ENCODE data around the gene ZNF124.
"Not testable (repeated sequence)": the region's sequence is repeated elsewhere in the genome, so short reads cannot be mapped to it uniquely, and the experiment has no call there.

The ZNF124 gene

GRCh38 chr1:247171875-247172563, at the start of gene ZNF124:
Gene ZNF124 (minus strand): TSS chr1:247172020. CDS start chr1:247171877, 143 bp downstream.
- not testable (repeated sequence) for DNase-seq

GRCh38 chr1:247220280-247220679, 48.5 kb upstream of the ZNF124 start:
- DNase-seq = not testable (repeated sequence)

GRCh38 chr1:247218121-247218651, 46.4 kb upstream of the ZNF124 start:
- no peak for DNase-seq

- no peak for DNase-seq
Measured at GRCh38 chr1:247216261-247216660, 44.4 kb upstream of the ZNF124 start.

- no peak for DNase-seq
Measured at GRCh38 chr1:247212627-247213617, 41.1 kb upstream of the ZNF124 start.

GRCh38 chr1:247212012-247212411, 40.2 kb upstream of the ZNF124 start:
- no peak for DNase-seq

- no peak for DNase-seq
Measured at GRCh38 chr1:247211339-247211738, 39.5 kb upstream of the ZNF124 start.

GRCh38 chr1:247210376-247211117, 38.7 kb upstream of the ZNF124 start:
- peak; percentile 97 for DNase-seq

GRCh38 chr1:247210062-247210375, 38.2 kb upstream of the ZNF124 start:
- DNase-seq = no peak

- DNase-seq = no peak
Measured at GRCh38 chr1:247209396-247209795, 37.6 kb upstream of the ZNF124 start.

GRCh38 chr1:247204177-247204647, 32.4 kb upstream of the ZNF124 start:
- no peak for DNase-seq

- DNase-seq = no peak
Measured at GRCh38 chr1:247198781-247199180, 27.0 kb upstream of the ZNF124 start.

GRCh38 chr1:247193958-247194357, 22.1 kb upstream of the ZNF124 start:
- no peak for DNase-seq

- no peak for DNase-seq
Measured at GRCh38 chr1:247189981-247190798, 18.4 kb upstream of the ZNF124 start.

- no peak for DNase-seq
Measured at GRCh38 chr1:247185667-247186066, 13.8 kb upstream of the ZNF124 start.

- DNase-seq = no peak
Measured at GRCh38 chr1:247184254-247184653, 12.4 kb upstream of the ZNF124 start.

GRCh38 chr1:247182994-247183393, 11.2 kb upstream of the ZNF124 start:
- no peak for DNase-seq

- DNase-seq = no peak
Measured at GRCh38 chr1:247180581-247180980, 8.8 kb upstream of the ZNF124 start.

GRCh38 chr1:247177755-247178154, 5.9 kb upstream of the ZNF124 start:
- no peak for DNase-seq

- no peak for DNase-seq
Measured at GRCh38 chr1:247175458-247175857, 3.6 kb upstream of the ZNF124 start.

GRCh38 chr1:247173431-247173830, 1.6 kb upstream of the ZNF124 start:
- no peak for DNase-seq

GRCh38 chr1:247172996-247173395, 1.2 kb upstream of the ZNF124 start:
- DNase-seq = no peak
